Osteocyte (in vitro differentiated cells): ENCODE results near the gene PAK1. TPM values are rescaled to one million over a fixed set of nuclear protein-coding genes. Genes with fewer than 3 reads are reported as not detected.

ENCODE experiments used
- DNase-seq: peaks from one replicate; pipeline ENCODE4 v3.0.0; 2021; ENCODE audit warnings: mixed read lengths; ENCODE audit not compliant: unreplicated experiment; ENCODE audit errors: extremely low spot score
- H3K27ac Mint-ChIP-seq: one replicate; pipeline ENCODE4 v1.8.0; 2021; ENCODE audit warnings: mild to moderate bottlenecking, mixed read lengths; ENCODE audit not compliant: unreplicated experiment
- H3K27me3 Mint-ChIP-seq: one replicate; pipeline ENCODE4 v1.8.0; 2021; ENCODE audit warnings: mixed read lengths; ENCODE audit not compliant: unreplicated experiment
- H3K36me3 Mint-ChIP-seq: one replicate; pipeline ENCODE4 v1.8.0; 2021; ENCODE audit warnings: mixed read lengths; ENCODE audit not compliant: unreplicated experiment
- H3K4me1 Mint-ChIP-seq: one replicate; pipeline ENCODE4 v1.8.0; 2021; ENCODE audit warnings: mixed read lengths; ENCODE audit not compliant: unreplicated experiment
- H3K4me3 Mint-ChIP-seq: one replicate; pipeline ENCODE4 v1.8.0; 2021; ENCODE audit warnings: mild to moderate bottlenecking, moderate library complexity, mixed read lengths; ENCODE audit not compliant: unreplicated experiment
- H3K9me3 Mint-ChIP-seq: one replicate; pipeline ENCODE4 v1.8.0; 2021; ENCODE audit warnings: mixed read lengths; ENCODE audit not compliant: unreplicated experiment
- CTCF ChIP-seq: fragments of 200-600 bp; sonication (generic); IDR thresholded peaks from 2 replicates; pipeline ENCODE4 v1.5.0; 2021; ENCODE audit warnings: antibody characterized with exemption, mild to moderate bottlenecking, moderate library complexity
- total RNA-seq: library from RNA; stranded (reverse); gene quantifications from 2 replicates; pipeline ENCODE4 v1.2.1, GENCODE V29; 2021

PAK1 gene
- total RNA-seq, 1 donor from 2014 or later = 20.9 TPM

- DNase-seq = no peak
- Mint-ChIP-seq H3K36me3 (no peaks in the 10 kb centered on the region), H3K9me3 (no peaks in the 10 kb centered on the region), H3K27ac (no peak overlapping the region), H3K27me3 (peaks cover 7% of the 10 kb centered on the region), H3K4me3 (no peak overlapping the region), H3K4me1 (no peaks in the 10 kb centered on the region)
- no peak for TF ChIP-seq CTCF
Measured at GRCh38 chr11:77517226-77517625, 43.3 kb upstream of the PAK1 start.

GRCh38 chr11:77515483-77515882, 41.6 kb upstream of the PAK1 start:
- H3K27me3 Mint-ChIP-seq = peaks cover 15% of the 10 kb centered on the region
- no peak overlapping the region for H3K27ac Mint-ChIP-seq
- H3K4me1 Mint-ChIP-seq = no peaks in the 10 kb centered on the region
- no peaks in the 10 kb centered on the region for H3K36me3 Mint-ChIP-seq
- no peak overlapping the region for H3K4me3 Mint-ChIP-seq
- no peak for DNase-seq
- no peak for TF ChIP-seq CTCF
- no peaks in the 10 kb centered on the region for H3K9me3 Mint-ChIP-seq

- no peak overlapping the region for H3K27ac Mint-ChIP-seq
- peaks cover 15% of the 10 kb centered on the region for H3K27me3 Mint-ChIP-seq
- DNase-seq = no peak
- H3K4me1 Mint-ChIP-seq = no peaks in the 10 kb centered on the region
- no peak overlapping the region for H3K4me3 Mint-ChIP-seq
- TF ChIP-seq CTCF = no peak
- no peaks in the 10 kb centered on the region for H3K9me3 Mint-ChIP-seq
- no peaks in the 10 kb centered on the region for H3K36me3 Mint-ChIP-seq
Measured at GRCh38 chr11:77515063-77515462, 41.2 kb upstream of the PAK1 start.

GRCh38 chr11:77512092-77512491, 38.2 kb upstream of the PAK1 start:
- no peaks in the 10 kb centered on the region for H3K4me1 Mint-ChIP-seq
- H3K27ac Mint-ChIP-seq = no peak overlapping the region
- no peak for TF ChIP-seq CTCF
- no peak for DNase-seq
- peaks cover 14% of the 10 kb centered on the region for H3K27me3 Mint-ChIP-seq
- H3K9me3 Mint-ChIP-seq = peaks cover 7% of the 10 kb centered on the region
- H3K4me3 Mint-ChIP-seq = no peak overlapping the region
- H3K36me3 Mint-ChIP-seq = no peaks in the 10 kb centered on the region

- H3K36me3 Mint-ChIP-seq = no peaks in the 10 kb centered on the region
- H3K4me3 Mint-ChIP-seq = no peak overlapping the region
- no peak for DNase-seq
- no peak overlapping the region for H3K27ac Mint-ChIP-seq
- peaks cover 7% of the 10 kb centered on the region for H3K9me3 Mint-ChIP-seq
- H3K27me3 Mint-ChIP-seq = peaks cover 23% of the 10 kb centered on the region
- H3K4me1 Mint-ChIP-seq = no peaks in the 10 kb centered on the region
- TF ChIP-seq CTCF = no peak
Measured at GRCh38 chr11:77510851-77511250, 37.0 kb upstream of the PAK1 start.
